ENCODE results near the gene LY6G6D.

Gene LY6G6D

DNA sequence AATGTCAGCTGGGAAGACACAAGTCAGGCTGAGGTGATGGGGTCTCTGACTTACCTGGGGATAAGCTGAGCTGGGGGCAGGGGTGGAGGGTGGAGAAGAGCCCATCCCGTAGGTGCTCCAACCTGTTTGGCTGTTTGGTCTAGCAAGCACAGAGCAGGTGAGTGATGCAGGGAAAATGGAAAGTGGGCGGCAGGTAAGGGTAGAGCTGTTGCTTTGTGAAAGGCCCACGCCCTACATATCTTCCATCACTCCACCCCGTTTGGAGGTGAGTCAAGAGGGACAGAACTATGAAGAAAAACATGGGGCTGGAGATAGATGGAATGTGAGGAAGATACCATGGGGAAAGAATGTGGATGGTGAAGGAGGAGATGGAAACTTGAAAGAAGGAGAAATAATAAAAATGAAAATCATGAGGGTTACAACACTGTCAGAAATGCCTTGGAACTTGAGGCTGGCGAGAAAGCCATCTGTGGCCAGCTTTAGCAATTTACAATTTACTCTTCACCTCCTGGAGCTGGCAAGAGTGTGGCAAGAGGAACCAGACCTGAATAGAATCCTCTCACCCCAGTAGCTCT, 5.1 kb downstream of the LY6G6D start:
- no peak for DNase-seq (ENCODE audit: low read depth)

DNA sequence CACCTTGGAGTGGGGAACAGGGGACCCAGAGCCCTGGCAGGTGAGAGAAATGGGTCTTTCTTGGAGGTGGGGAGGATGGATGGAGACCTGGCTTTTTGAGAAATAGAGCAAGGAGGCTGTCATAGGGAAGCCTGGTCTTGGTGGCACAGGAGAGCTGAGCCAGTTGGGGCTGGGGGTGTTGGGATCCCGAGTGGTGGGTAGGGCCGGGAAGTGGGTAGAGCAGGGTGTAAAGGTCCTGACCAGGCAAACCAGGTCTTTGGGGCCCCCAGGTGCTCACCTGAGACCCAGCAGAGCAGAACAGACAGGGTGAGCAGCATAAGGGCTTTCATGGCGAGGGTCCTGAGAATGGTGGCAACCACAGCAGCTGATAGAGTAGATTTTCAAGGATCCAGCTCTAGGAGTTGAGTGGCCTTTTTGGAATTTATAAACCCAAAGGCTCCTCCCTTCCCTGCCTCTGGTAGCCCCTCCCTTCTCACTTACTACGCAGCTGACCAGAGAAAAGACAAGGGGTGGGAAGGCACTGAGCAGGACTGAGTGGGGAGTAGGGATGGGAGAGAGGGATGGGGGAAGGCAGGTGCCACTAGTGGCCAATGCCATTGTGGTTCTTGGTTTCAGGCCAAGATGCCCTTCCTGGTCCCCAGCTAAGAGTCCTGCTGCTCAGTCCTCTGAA, 6.3 kb downstream of the LY6G6D start, which contains the start of gene LY6G6C:
LY6G6C (minus strand) TSS at position 396 of the 670 bp plus-strand sequence; CDS start at position 329, 67 bp downstream.
- DNase-seq (ENCODE audit: low read depth), result no peak

DNA sequence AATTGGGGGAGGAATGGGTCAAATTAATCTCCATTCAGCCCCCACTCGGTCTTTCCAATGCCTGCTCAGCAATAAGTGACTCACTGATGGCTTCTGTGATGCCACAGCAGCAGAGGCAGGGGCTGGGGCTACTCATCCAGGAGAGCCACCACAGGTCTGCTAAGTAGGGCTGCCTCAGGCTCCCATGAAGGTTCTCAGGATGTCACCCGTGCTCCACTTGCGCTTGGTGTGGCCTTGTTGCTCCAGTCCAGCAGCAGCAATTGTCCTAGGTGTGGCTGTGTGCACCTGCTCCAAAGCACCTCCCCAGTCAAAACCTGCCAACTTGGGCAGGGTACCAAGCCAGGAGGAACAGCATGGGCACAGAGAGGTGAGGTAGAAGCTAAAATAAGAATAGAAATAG, 7.0 kb downstream of the LY6G6D start:
- DNase-seq (ENCODE audit: low read depth), result no peak

DNA sequence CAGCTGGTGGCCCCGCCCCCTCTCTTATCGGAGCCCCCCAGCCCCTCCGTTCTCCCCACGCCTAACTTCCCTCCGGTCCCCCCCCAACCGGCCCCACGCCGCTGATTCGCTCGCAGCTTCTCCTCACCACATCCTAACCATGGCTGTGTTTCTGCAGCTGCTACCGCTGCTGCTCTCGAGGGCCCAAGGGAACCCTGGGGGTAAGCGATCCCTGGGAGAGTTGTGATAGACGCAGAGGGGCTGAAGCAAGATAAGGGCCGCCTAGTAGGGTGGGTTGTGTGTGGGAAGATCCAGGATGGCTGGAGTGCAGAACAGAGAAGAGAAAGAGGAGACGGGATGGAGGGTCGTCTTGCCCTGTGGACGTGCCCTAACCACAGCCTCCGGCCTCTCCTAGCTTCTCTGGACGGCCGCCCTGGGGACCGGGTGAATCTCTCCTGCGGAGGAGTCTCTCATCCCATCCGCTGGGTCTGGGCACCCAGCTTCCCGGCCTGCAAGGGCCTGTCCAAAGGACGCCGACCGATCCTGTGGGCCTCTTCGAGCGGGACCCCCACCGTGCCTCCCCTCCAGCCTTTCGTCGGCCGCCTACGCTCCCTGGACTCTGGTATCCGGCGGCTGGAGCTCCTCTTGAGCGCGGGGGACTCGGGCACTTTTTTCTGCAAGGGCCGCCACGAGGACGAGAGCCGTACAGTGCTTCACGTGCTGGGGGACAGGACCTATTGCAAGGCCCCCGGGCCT, 8.3 kb downstream of the LY6G6D start, which contains the start of gene MPIG6B:
MPIG6B (plus strand) TSS at position 129 of the 735 bp plus-strand sequence; CDS start at position 140, 11 bp downstream.
- DNase-seq (ENCODE audit: low read depth), result no peak

DNA sequence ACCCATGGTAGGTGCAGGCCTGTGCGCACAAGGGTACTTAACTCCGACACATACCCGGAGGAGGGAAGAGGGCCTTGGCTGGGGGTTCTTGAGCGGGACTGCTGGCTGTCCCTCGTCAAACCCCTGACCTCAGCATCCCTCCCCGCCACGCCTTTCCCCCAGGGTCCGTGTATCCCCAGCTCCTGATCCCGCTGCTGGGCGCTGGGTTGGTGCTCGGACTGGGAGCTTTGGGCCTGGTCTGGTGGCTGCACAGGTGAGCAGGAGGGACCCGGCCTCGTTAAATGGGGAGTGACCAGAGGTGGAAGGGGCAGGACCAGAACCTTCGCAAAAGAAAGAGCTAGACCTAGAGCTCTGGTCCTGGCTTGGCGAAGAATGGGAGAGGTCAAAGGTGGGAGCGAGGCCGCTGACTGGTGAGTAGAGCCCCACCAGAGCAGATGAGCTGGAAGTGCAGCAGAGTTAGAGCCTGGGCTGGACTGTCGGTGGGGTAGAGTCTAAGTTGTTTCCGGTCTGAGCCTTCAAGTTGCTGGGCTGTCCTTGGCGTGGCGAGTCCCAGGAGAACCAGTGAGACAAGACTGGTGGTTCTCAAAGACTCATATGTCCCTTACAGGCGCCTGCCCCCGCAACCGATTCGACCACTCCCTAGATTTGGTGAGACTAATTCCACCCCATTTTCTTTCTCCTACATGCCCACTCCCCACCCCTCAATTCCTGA, 9.0 kb downstream of the LY6G6D start:
- no peak for DNase-seq (ENCODE audit: low read depth)

DNA sequence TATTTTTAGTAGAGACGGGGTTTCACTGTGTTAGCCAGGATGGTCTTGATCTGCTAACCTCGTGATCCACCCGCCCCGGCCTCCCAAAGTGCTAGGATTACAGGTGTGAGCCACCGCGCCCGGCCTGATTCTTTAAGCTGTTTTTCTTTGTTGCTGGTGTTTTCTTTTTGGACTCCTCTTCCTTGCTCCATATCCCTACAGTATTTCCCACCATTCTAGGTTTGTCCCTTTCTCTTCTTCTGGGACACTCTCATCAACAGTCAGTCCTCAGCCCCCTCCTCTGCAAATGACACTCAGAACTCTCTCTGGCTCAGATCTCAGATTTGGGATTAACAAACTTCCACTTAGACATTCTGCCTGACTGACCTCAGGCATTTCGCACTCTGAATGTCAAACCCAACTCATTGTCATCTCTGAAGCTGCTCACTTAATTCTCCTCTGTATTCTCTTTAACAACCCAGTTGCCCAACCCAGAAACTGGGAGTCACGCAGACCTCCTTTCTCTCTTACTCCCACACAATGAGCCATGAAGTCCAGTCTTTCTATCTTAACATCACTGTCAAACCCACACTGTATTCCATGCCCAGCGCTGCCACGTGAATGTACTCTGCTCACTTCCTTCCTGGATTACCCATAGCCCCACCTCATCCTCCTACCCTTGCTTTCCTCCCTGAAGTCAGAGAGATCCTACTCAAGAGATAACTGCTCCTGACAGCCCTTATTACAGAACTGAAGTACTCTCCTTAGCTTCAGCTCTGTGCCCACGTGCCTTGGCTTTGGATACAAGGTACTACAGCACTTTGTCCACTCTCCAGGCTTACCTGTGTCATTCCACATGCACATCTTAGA, 10.6 kb downstream of the LY6G6D start:
- DNase-seq (ENCODE audit: low read depth), result no peak

DNA sequence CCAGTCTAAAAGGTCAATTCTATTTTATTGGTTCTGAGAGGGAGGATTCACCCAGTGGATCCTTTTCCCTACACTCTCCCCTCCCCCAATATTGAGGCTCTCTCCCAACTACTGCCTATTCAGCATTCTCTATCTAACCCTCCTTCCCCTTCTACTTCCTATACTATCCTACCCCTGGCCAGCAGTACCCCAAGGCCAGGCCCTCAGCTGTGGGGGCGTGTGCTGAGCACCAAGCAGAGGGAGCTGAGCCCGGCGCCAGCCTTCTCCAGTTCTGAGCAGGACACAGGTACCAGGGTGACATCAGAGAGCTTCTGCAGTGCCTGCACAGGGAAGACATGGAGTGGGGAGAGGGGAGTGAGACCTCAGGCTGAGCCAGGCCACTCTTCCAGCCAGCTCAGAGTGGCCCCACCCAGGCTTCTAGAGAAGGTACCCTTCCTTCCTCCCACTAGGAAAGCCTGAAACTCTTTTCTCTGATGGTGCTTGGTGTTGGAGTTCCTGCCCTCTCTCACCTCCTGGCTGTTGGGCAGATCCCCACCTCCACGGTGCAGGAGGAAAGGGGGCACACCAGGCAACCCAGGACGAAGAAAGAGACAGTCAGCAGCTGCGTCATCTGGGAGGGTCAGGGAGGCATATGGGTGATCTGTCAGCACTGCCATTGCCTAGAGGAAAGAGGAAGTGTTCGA, 12.0 kb downstream of the LY6G6D start:
- no peak for DNase-seq (ENCODE audit: low read depth)

DNA sequence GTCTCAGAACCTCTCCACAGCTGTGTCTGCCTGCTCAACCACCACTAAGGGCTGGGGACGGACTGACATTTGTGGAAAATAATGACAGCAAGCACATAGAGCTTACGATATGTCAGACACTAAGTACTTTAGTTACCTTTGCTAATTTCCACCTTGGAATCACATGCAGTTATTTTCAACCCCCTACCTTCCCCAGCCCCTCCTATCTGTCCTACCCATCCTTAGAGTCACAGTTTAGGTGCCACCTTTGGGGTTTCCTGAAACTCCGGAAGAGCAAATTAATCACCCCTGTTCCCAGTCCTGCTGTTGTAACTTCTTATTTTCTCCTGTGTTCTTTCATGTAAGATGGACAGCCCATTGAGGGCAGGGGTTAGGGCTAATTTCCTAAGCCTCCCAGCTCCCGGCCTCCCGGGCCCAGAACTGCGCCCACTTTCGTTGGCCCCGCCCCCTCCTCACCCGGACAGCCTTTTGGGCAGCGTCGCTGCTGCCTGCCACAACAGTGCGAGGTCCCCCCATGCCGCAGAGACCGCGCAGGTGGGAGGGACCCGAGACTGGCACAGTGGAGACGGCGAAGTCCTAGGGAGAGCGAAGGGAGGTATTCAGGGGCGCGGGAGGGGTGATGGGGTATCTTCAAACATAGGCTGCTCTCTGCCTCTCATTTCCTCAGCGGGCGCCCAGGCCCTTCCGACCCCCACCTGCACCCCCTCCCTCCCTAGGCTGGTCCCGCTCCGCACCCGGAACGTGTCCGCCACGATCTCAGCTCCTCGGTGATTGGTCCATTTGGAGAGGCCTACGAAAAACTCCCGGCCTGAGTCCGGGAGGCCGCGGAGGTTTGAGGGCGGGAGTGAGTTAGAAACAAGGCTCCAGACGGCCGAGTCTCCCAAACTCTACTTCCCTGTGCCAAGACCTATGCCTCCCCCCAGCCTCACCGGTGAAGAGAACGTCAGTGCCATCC, 12.8 kb downstream of the LY6G6D start:
- DNase-seq (ENCODE audit: low read depth), result no peak

DNA sequence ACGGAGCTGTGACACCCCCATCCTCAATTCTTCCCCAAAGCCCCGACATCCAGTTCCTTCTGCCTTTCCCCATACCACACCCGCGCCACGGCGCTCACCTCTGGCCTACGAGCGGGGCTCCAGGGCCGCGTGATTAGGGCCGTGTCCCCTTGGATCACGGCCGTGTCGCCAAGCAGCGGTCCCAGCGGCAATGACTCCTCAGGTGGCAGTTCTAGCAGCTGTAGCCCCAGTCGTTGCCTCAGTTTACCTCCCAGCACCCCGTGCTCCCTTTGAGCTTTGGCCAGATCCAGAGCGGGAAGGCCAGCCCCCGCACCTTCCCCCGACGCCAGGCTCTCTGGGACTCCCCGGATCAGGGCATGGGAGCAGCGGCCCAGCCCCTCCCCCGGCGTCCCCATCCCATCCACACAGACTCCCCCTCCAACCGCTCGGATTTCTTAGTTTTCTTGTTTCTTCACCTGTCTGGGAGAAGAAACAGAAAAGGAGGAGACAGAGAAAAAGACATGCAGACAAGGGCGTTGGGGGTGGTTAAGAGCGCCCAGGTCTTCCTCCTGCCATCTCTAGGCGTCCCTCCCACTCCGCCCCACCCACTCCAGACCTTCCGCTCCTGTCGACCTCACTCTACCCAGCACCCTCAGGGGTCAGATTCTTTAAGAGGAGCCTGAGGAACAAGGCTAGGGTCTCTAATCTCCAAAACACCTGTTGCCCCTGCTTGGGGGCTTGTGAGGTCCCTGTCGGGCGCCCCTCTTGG, 13.8 kb downstream of the LY6G6D start, which contains the start of gene DDAH2:
DDAH2 (minus strand) TSS at position 533 of the 748 bp plus-strand sequence; CDS start at position 395, 138 bp downstream.
- DNase-seq (ENCODE audit: low read depth), result no peak

DNA sequence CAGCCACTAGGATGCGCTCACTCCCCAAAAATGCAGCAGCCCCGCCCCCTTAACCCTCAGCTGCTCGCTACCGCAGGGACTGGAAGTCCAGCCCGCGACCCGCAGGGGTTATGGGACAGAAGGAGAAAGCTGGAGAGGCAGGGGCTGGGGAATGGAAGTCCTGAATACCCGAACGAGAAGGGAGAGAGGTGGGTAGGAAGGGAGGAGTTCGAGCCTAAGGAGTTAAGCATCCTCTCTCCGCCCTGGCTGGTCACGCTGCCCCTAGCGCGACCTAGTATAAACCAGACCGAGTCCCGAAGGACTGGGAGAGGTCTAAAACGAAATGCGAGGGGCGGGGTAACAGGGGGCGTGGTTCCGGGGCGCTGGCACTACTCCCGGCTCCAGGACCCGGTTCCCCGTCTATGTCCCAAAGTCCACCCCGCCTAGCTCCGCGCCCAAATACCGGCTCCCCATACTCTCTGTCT, 14.4 kb downstream of the LY6G6D start:
- peak; percentile 89 for DNase-seq (ENCODE audit: low read depth)

DNA sequence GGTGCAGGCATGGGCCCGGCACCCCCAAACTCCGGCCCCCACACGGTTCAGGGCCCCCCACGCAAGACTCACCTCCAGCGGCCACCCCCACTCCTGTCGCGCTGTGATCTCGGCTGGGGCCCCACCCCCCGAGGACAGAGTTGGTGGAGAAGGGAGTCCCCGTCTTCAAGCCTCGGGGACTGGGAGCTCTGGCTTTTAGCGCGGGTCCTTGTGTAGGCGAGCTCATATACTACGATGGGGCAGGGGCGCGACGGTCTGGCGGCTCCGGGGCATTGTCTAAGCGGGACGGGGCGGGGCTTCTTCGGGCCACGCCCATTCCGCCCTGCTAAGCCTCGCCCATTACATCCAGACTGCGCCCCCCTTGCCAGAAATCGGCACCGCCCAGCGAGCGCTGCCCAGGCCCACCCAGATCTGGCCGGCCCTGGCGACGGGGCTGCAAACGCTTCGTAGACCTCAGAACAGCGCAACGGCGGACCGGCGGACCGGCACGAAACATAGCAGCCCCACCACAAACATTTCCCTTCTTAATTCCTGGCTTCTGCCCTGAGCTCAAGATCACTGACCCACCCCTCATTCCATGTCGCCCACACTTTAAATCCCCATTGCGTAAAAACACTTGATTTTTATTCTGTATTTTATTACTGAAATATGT, 15.0 kb downstream of the LY6G6D start:
- DNase-seq (ENCODE audit: low read depth), result peak; percentile 93

DNA sequence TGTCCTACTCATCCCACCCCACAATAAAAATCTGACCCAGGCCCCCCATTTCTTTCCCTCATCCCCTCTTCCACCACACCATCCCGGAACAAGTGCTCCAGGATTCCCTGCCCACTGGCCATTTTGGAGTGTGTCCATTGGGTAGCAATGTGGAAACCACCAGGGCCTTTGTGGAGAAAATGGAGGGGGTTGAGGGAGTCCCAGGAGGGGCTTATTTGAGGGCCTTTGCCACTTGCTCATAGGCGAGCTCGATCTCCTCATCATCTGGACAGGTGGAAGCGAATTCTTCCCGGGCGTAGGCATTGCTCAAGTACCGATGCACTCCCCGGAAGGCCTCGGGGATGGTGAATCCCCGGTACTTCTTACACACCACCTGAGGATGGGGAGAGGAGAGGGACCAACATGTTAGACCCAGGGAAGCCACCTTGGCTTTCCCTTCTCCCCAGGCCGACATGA, 15.5 kb downstream of the LY6G6D start:
- no peak for DNase-seq (ENCODE audit: low read depth)

DNA sequence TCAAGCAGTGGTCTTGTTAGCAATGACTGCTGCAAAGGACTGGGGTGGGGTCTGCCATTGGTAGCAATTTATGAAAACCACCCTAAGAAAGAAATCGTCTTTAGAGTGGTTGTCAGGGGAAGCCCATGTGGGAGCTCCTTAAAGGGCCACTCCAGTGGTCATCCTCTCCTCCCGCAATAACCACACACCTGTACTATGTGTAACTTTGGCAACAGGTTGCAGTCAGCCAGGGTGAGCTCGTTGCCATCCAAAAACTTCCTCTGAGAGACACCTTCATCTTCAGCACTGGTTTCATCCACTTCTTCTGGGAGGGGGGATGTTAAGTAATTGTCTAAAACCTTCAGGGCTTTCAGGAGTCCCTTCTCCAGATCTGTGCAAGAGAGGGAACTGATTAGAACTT, 16.9 kb downstream of the LY6G6D start:
- no peak for DNase-seq (ENCODE audit: low read depth)

DNA sequence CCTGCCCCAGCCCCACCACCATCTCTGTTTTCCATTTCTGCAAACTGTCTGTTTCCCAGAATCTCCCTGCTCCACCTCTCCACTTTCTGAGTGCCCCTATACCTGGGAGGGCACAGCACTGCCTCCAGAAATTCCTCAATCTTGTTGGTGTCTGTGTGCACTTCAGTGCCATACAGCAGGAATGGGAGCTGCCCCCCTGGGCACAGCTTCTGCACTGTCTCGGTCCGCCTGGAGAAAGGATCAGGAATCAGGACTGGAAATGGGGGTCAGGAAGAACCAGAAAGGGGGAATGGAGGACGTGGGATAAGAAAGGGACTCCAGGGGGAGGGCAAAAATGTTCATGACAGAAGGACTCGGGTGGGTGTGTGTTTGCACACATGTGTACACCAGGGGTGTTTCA, 18.6 kb downstream of the LY6G6D start:
- no peak for DNase-seq (ENCODE audit: low read depth)

DNA sequence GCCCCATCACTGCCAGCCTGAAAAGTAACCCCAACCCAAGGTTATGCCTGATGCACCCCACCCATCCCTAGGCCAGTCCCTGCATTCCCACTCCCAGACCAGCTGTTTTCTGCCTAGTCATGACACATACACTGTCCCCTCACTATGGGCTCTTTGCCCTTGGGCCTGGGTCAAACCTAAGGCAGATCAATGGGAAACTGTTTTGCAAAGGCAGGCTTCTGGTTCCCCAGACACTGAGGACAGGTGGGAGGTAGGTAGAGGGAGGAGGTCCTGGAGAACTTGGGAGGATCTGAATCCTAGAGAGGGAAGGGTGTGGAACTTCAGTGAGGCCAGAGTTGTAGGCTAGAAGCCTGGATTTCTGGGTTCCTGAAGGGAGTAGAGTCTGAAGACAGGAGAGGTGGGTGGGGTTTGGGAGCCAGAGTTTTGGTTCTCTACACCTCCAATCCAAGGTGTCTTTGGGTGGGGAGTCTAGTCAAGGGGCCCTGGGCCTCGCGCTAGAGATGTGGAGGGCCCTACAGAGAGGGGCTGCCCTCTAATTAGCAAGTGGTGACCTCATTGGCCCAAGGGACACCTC, 19.2 kb downstream of the LY6G6D start:
- no peak for DNase-seq (ENCODE audit: low read depth)

DNA sequence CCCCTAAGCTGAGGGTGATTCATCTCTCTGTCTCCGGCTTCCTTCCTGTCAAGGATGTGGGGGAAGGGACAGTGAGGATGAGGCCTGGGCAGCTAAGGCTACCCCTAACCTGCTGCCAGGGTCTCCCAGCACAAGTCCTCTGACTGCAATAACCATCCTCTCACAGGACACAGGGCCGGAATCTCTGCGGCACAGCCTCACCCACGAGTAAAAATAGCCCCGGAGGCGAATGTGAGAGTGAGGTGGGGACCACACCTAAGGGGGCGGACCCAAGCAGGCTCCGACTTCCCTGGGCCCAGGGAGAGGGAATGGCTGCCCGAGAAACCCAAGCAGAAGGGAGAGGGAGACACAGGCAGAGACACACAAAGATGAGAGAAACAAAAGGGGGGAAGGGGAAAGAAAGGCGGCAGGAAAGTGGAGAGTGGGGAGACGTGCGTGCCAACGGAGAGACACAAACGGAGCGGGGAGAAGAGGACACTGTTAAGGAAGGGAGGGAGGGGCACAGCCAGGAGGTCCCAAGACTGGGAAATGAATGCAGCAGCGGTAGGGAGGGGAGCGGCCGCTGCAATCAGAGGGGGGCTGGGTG, 19.8 kb downstream of the LY6G6D start:
- DNase-seq (ENCODE audit: low read depth), result no peak

DNA sequence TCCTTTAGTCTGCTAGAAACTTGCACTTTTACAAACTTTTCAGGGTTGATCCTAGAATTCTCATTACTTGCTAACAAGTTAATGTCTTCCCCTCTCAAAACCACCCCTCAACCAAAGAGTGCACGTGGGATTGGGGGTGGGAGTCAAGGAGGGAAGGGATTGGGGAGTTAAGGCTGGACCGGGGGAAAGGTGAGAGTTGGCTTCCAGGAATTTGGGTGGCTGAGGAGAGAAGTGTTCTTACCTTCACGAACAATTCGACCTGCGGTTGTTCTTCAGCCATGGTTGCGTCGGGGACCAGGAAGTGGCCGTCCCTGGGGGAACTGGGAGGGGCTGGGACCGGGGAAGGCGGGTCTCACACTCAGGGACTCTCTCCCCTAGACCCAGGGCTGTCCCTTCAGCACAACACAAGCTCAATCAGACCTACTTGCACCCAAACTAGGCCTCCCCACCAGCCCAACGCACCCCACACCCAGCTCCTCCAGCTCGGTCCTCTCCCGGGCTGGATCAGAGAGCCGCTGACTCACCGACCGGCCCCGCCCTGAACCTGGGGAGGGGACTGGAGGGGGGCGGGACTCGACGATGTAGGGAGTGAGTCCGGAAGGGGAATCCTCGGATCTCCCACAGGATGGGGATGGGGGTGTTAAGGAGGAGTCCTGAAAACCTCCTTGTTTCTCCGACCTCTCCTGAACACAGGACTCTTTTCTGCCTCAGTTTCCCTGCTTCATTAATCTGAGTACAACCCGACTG, 21.0 kb downstream of the LY6G6D start, which contains the start of gene CLIC1:
CLIC1 (minus strand) TSS at position 510 of the 747 bp plus-strand sequence; CDS start at position 280, 230 bp downstream.
- DNase-seq (ENCODE audit: low read depth), result peak; percentile 72
